Thoracic aorta (tissue), 2 donors: Measurements from ENCODE around the gene KRTAP9-4. TPM values are rescaled to one million over a fixed set of nuclear protein-coding genes. Genes with fewer than 3 reads are reported as not detected.
"Not testable (repeated sequence)": the region's sequence is repeated elsewhere in the genome, so short reads cannot be mapped to it uniquely, and the experiment has no call there.

ENCODE experiments used
- ATAC-seq: fragments of 150-250 bp; one replicate; pipeline ENCODE4 v1.8.0; 2017; ENCODE audit warnings: low read depth; ENCODE audit not compliant: insufficient number of reproducible peaks, low FRiP score
- DNase-seq: peaks from one replicate; pipeline ENCODE4 v3.0.0-alpha.2; 2020; ENCODE audit warnings: low spot score
- H3K27ac ChIP-seq, 2 donors: fragments of 200-600 bp; sonication (generic); 1 replicate in 1 of 2; 2 replicates in 1 of 2; pipeline ENCODE4 v1.5.1; 2016; ENCODE audit warnings: mild to moderate bottlenecking in 2 of 2, moderate library complexity in 2 of 2
- H3K27me3 ChIP-seq: fragments of 200-600 bp; sonication (generic); replicated peaks from 2 replicates; pipeline ENCODE4 v1.6.0; 2016; ENCODE audit warnings: mild to moderate bottlenecking; ENCODE audit not compliant: insufficient read depth
- H3K36me3 ChIP-seq: fragments of 200-600 bp; sonication (generic); one replicate; pipeline ENCODE4 v1.5.1; 2016
- H3K4me1 ChIP-seq, 2 donors: fragments of 200-600 bp; sonication (generic); 1 replicate in 1 of 2; 2 replicates in 1 of 2; pipeline versions ENCODE4 v1.5.1 to v1.6.0; 2016; ENCODE audit warnings: low read depth in 2 of 2, mild to moderate bottlenecking in 1 of 2; ENCODE audit not compliant: control insufficient read depth in 1 of 2
- H3K4me3 ChIP-seq: fragments of 200-600 bp; sonication (generic); 2 replicates; pipeline ENCODE4 v1.5.1; 2016; ENCODE audit warnings: mild to moderate bottlenecking
- H3K9me3 ChIP-seq: fragments of 200-600 bp; sonication (generic); 2 replicates; pipeline ENCODE4 v1.5.1; 2016
- total RNA-seq, 2 donors: library from RNA; depleted of rRNA; stranded (reverse); fragments of >200 nt; gene quantifications; one replicate each; pipeline versions ENCODE4 v1.1.0 to v1.2.3, GENCODE V29; 2016
- TF ChIP-seq, protein P1 (sequence below): fragments of 200-600 bp; sonication (generic); IDR thresholded peaks from one replicate; pipeline ENCODE4 v1.5.1; 2019; ENCODE audit warnings: antibody characterized with exemption

KRTAP9-4 gene
- total RNA-seq, 2 donors from 2014 or later = not detected

DNA sequence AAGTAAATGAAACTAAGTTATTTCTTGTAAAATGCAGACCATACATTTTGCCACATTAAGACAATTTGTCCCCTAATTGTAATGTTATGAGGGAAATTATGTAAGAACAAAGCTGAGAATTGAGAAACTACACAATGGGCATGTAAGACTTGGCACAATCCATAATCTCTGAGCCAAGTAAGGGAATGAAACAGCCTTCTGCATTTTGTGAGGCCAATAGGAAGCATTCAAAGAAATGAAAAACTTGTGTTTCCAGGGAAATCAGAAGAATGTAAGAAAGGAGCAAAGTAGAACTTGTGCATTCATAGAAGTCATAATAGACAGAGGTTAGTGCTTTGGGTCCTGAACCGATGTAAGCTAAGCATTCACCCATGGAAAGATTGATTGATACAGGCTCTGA is 1.8 kb downstream of the KRTAP9-4 start:
- Histone ChIP-seq H3K4me1 (no peaks in the 10 kb centered on the region), H3K9me3 (no peaks in the 10 kb centered on the region), H3K27ac (no peak overlapping the region), H3K27me3 (no peaks in the 10 kb centered on the region), H3K36me3 (no peaks in the 10 kb centered on the region), H3K4me3 (no peak overlapping the region)
- TF ChIP-seq, protein P1, sequence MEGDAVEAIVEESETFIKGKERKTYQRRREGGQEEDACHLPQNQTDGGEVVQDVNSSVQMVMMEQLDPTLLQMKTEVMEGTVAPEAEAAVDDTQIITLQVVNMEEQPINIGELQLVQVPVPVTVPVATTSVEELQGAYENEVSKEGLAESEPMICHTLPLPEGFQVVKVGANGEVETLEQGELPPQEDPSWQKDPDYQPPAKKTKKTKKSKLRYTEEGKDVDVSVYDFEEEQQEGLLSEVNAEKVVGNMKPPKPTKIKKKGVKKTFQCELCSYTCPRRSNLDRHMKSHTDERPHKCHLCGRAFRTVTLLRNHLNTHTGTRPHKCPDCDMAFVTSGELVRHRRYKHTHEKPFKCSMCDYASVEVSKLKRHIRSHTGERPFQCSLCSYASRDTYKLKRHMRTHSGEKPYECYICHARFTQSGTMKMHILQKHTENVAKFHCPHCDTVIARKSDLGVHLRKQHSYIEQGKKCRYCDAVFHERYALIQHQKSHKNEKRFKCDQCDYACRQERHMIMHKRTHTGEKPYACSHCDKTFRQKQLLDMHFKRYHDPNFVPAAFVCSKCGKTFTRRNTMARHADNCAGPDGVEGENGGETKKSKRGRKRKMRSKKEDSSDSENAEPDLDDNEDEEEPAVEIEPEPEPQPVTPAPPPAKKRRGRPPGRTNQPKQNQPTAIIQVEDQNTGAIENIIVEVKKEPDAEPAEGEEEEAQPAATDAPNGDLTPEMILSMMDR = no peak
- DNase-seq (no peak), ATAC-seq (no peak)

DNA sequence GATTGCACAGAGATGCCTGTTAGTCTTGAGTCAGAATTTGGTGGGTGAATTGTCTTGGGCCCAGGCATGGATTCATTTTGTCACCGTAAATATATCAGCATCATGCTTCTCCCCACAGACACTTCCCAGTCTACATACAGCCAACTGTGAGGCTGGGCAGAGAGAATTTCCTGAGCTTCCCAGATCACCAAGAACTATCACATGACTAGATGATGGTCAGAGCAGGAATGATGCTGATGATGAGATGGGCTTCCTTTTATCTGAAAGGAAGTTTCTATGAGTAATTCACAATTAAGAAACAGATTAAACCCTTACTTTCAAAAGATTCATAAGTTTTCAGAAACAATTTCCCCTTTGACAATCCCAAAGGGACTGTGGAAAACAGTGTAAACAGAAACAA is 5.4 kb downstream of the KRTAP9-4 start:
- no peak for DNase-seq
- TF ChIP-seq, protein P1 = no peak
- no peaks in the 10 kb centered on the region for H3K9me3 ChIP-seq
- H3K4me3 ChIP-seq = no peak overlapping the region
- H3K27me3 ChIP-seq = no peaks in the 10 kb centered on the region
- no peak for ATAC-seq
- H3K4me1 ChIP-seq = no peaks in the 10 kb centered on the region
- H3K36me3 ChIP-seq = no peaks in the 10 kb centered on the region
- H3K27ac ChIP-seq = no peak overlapping the region

DNA sequence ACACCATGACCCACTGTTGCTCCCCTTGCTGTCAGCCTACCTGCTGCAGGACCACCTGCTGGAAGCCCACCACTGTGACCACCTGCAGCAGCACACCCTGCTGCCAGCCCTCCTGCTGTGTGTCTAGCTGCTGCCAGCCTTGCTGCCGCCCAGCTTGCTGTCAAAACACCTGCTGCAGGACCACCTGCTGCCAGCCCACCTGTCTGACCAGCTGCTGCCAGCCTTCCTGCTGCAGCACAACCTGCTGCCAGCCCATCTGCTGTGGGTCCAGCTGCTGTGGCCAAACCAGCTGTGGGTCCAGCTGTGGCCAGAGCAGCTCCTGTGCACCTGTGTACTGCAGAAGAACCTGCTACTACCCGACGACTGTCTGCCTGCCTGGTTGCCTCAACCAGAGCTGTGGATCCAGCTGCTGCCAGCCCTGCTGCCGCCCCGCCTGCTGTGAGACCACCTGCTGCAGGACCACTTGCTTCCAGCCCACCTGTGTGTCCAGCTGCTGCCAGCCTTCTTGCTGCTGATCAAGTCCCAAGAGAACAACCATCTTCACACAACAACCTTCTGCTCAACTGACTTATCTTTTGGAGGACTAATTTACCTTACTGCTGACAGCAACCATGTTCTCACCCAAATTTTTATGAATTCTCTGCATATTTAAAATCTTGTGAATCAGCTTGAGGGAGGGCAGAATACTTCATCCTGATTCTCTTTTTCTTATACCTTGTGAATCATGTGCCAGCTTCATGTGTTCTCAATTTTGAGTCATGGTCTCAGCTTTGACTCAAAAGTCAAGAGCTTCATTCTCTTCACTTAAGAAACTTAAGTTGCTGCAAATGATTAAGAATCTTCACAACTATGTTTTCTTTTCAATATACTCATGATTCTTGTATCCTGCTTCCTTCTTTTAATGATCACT is 6.1 kb downstream of the KRTAP9-4 start, which contains the start of gene KRTAP9-9:
TSS of gene KRTAP9-9 (plus strand) at position 4 of the 910 bp plus-strand sequence.
- ATAC-seq, DNase-seq, H3K36me3 ChIP-seq, H3K27ac ChIP-seq, H3K4me1 ChIP-seq, H3K27me3 ChIP-seq, H3K9me3 ChIP-seq, H3K4me3 ChIP-seq: not testable (repeated sequence)

DNA sequence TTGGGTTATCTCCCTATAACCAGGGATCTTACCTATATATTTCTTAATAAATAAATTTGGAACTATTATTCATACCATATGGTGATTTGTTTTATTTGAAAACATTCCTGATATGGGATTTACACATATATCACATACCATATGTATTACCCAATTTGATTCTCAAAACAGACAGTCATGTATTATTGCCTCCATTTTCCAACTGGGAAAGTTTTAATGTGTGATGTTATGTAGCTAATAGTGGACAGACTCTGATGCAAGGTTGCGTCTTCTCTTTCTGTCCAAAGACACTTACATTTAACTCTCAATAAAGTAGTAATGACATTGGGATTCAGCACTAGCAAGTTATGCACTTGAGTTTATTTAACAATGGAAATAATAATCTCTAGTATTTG is 6.8 kb downstream of the KRTAP9-4 start:
- DNase-seq (no peak), ATAC-seq (no peak)
- no peaks in the 10 kb centered on the region for H3K27me3 ChIP-seq
- H3K4me3 ChIP-seq = no peak overlapping the region
- H3K9me3 ChIP-seq = no peaks in the 10 kb centered on the region
- H3K4me1 ChIP-seq = no peaks in the 10 kb centered on the region
- H3K27ac ChIP-seq = no peak overlapping the region
- H3K36me3 ChIP-seq = no peaks in the 10 kb centered on the region
- TF ChIP-seq, protein P1 = no peak

DNA sequence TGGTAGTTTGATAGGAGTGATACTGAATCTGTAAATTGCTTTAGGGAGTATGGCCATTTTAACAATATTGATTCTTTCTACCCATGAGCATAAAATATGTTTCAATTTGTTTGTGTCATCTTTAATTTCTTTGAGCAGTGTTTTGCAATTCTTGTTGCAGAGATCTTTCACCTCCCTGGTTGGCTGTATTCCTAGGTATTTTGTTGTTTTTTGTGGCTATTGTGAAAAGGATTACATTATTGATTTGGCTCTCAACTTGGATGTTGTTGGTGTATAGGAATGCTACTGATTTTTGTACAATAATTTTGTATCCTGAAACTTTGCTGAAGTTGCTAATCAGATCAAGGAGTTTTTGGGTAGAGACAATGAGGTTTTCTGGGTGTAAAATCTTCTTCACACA is 8.9 kb downstream of the KRTAP9-4 start:
- H3K27me3 ChIP-seq = no peaks in the 10 kb centered on the region
- H3K36me3 ChIP-seq = no peaks in the 10 kb centered on the region
- no peak overlapping the region for H3K4me3 ChIP-seq
- H3K27ac ChIP-seq = no peak overlapping the region
- no peaks in the 10 kb centered on the region for H3K9me3 ChIP-seq
- DNase-seq = no peak
- no peaks in the 10 kb centered on the region for H3K4me1 ChIP-seq
- TF ChIP-seq, protein P1 = no peak
- ATAC-seq = no peak
